KOPT-K1 (cell line): Measurements from ENCODE around the gene ITIH5.

ENCODE experiments used
- H3K27ac ChIP-seq: fragments of 200-600 bp; sonication (generic); 2 replicates; pipeline ENCODE4 v1.5.1; 2016; ENCODE audit warnings: antibody characterized with exemption, mild to moderate bottlenecking, low read depth, low read length; ENCODE audit not compliant: poor library complexity, severe bottlenecking
- H3K36me3 ChIP-seq: fragments of 200-600 bp; sonication (generic); 2 replicates; pipeline ENCODE4 v1.5.1; 2017; ENCODE audit warnings: antibody characterized with exemption, mild to moderate bottlenecking, low read length, moderate library complexity; ENCODE audit not compliant: insufficient read depth
- H3K9me3 ChIP-seq: fragments of 200-600 bp; sonication (generic); 2 replicates; pipeline ENCODE4 v1.5.1; 2017; ENCODE audit warnings: antibody characterized with exemption, low read length, mild to moderate bottlenecking; ENCODE audit not compliant: insufficient read depth, poor library complexity, severe bottlenecking

The ITIH5 gene

GRCh38 chr10:7542189-7542914 is 124.4 kb downstream of the ITIH5 start:
- Histone ChIP-seq H3K27ac (no peak overlapping the region), H3K36me3 (no peaks in the 10 kb centered on the region)

GRCh38 chr10:7541137-7542087 is 125.4 kb downstream of the ITIH5 start:
- Histone ChIP-seq H3K36me3 (no peaks in the 10 kb centered on the region), H3K27ac (no peak overlapping the region), H3K9me3 (peaks cover 8% of the 10 kb centered on the region)

More at GRCh38 chr10:7542189-7542914, 124.4 kb downstream of the ITIH5 start:
- H3K9me3 ChIP-seq: peaks cover 8% of the 10 kb centered on the region

GRCh38 chr10:7538970-7539654 is 127.7 kb downstream of the ITIH5 start:
- peaks cover 8% of the 10 kb centered on the region for H3K9me3 ChIP-seq
- H3K36me3 ChIP-seq: no peaks in the 10 kb centered on the region
- H3K27ac ChIP-seq: no peak overlapping the region

GRCh38 chr10:7537126-7537525 is 129.6 kb downstream of the ITIH5 start:
- Histone ChIP-seq H3K9me3 (peaks cover 8% of the 10 kb centered on the region), H3K36me3 (no peaks in the 10 kb centered on the region), H3K27ac (no peak overlapping the region)

- Histone ChIP-seq H3K36me3 (no peaks in the 10 kb centered on the region), H3K27ac (no peak overlapping the region), H3K9me3 (peaks cover 8% of the 10 kb centered on the region)
These were observed 132.3 kb downstream of the ITIH5 start for GRCh38 chr10:7534480-7534852.

GRCh38 chr10:7533657-7534479 is 132.9 kb downstream of the ITIH5 start:
- Histone ChIP-seq H3K36me3 (no peaks in the 10 kb centered on the region), H3K27ac (no peak overlapping the region), H3K9me3 (peaks cover 8% of the 10 kb centered on the region)

- Histone ChIP-seq H3K27ac (no peak overlapping the region), H3K36me3 (no peaks in the 10 kb centered on the region), H3K9me3 (no peaks in the 10 kb centered on the region)
These were observed 133.9 kb downstream of the ITIH5 start for GRCh38 chr10:7532723-7533498.

- Histone ChIP-seq H3K9me3 (no peaks in the 10 kb centered on the region), H3K36me3 (no peaks in the 10 kb centered on the region), H3K27ac (no peak overlapping the region)
These were observed 137.1 kb downstream of the ITIH5 start for GRCh38 chr10:7529638-7530037.

- Histone ChIP-seq H3K9me3 (no peaks in the 10 kb centered on the region), H3K36me3 (no peaks in the 10 kb centered on the region), H3K27ac (no peak overlapping the region)
These were observed 139.3 kb downstream of the ITIH5 start for GRCh38 chr10:7527468-7527867.

GRCh38 chr10:7526017-7526400 is 140.8 kb downstream of the ITIH5 start:
- H3K36me3 ChIP-seq: no peaks in the 10 kb centered on the region
- H3K9me3 ChIP-seq: no peaks in the 10 kb centered on the region
- H3K27ac ChIP-seq: no peak overlapping the region

GRCh38 chr10:7525314-7526016 is 141.3 kb downstream of the ITIH5 start:
- Histone ChIP-seq H3K9me3 (no peaks in the 10 kb centered on the region), H3K27ac (no peak overlapping the region)

GRCh38 chr10:7523656-7524055 is 143.1 kb downstream of the ITIH5 start:
- Histone ChIP-seq H3K9me3 (no peaks in the 10 kb centered on the region), H3K36me3 (no peaks in the 10 kb centered on the region), H3K27ac (no peak overlapping the region)

More at GRCh38 chr10:7525314-7526016, 141.3 kb downstream of the ITIH5 start:
- no peaks in the 10 kb centered on the region for H3K36me3 ChIP-seq
